Measurements from ENCODE around the gene NT5DC4.
"Not testable (repeated sequence)": the region's sequence is repeated elsewhere in the genome, so short reads cannot be mapped to it uniquely, and the experiment has no call there.

The NT5DC4 gene

GRCh38 chr2:112699984-112700667 is 20.7 kb upstream of the NT5DC4 start:
- DNase-seq (ENCODE audit: low spot score): no peak

- no peak for DNase-seq (ENCODE audit: low spot score)
Measured at GRCh38 chr2:112701052-112701451, 19.8 kb upstream of the NT5DC4 start.

GRCh38 chr2:112703684-112704083 is 17.1 kb upstream of the NT5DC4 start:
- no peak for DNase-seq (ENCODE audit: low spot score)

GRCh38 chr2:112705575-112705974 is 15.2 kb upstream of the NT5DC4 start:
- DNase-seq (ENCODE audit: low spot score): peak; percentile 2

GRCh38 chr2:112706170-112706664 is 14.6 kb upstream of the NT5DC4 start:
- DNase-seq (ENCODE audit: low spot score): peak; percentile 29

GRCh38 chr2:112706947-112707346 is 13.9 kb upstream of the NT5DC4 start:
- not testable (repeated sequence) for DNase-seq (ENCODE audit: low spot score)

GRCh38 chr2:112708968-112709367 is 11.9 kb upstream of the NT5DC4 start:
- DNase-seq (ENCODE audit: low spot score): peak; percentile 1

- peak; percentile 4 for DNase-seq (ENCODE audit: low spot score)
Measured at GRCh38 chr2:112709703-112710102, 11.1 kb upstream of the NT5DC4 start.

- DNase-seq (ENCODE audit: low spot score): peak; percentile 2
Measured at GRCh38 chr2:112710956-112711750, 9.7 kb upstream of the NT5DC4 start.

GRCh38 chr2:112712465-112712864 is 8.4 kb upstream of the NT5DC4 start:
- DNase-seq (ENCODE audit: low spot score): no peak

- DNase-seq (ENCODE audit: low spot score): peak; percentile 56
Measured at GRCh38 chr2:112712903-112713584, 7.8 kb upstream of the NT5DC4 start.

GRCh38 chr2:112713585-112713925 is 7.3 kb upstream of the NT5DC4 start:
- no peak for DNase-seq (ENCODE audit: low spot score)

GRCh38 chr2:112713926-112714325 is 6.9 kb upstream of the NT5DC4 start:
- no peak for DNase-seq (ENCODE audit: low spot score)

GRCh38 chr2:112714331-112714730 is 6.5 kb upstream of the NT5DC4 start:
- DNase-seq (ENCODE audit: low spot score): no peak

GRCh38 chr2:112714836-112715631 is 5.8 kb upstream of the NT5DC4 start:
- DNase-seq (ENCODE audit: low spot score): no peak

- DNase-seq (ENCODE audit: low spot score): not testable (repeated sequence)
Measured at GRCh38 chr2:112716094-112716493, 4.7 kb upstream of the NT5DC4 start.

- not testable (repeated sequence) for DNase-seq (ENCODE audit: low spot score)
Measured at GRCh38 chr2:112716826-112717352, 3.9 kb upstream of the NT5DC4 start.

- no peak for DNase-seq (ENCODE audit: low spot score)
Measured at GRCh38 chr2:112718863-112719370, 1.9 kb upstream of the NT5DC4 start.

GRCh38 chr2:112721819-112722522 is 1.2 kb downstream of the NT5DC4 start:
- DNase-seq (ENCODE audit: low spot score): no peak

GRCh38 chr2:112722816-112723546 is 2.2 kb downstream of the NT5DC4 start:
- no peak for DNase-seq (ENCODE audit: low spot score)
